Uterus (tissue), 2 donors: ENCODE results near the gene CCDC102B.

Experiments used
- CTCF ChIP-seq, 4 experiments: fragments of 200-600 bp in 2 of 4; fragments of 450-650 bp in 2 of 4; sonication (generic) in 2 of 4; IDR thresholded peaks; one replicate each; pipeline ENCODE4 v1.5.1; 2016 to 2019; ENCODE audit warnings: antibody characterized with exemption in 4 of 4, mild to moderate bottlenecking in 2 of 4, moderate library complexity in 1 of 4
- POLR2A ChIP-seq, 2 donors: fragments of 450-650 bp; IDR thresholded peaks; one replicate each; pipeline ENCODE4 v1.6.1; 2016; ENCODE audit warnings: antibody characterized with exemption in 2 of 2, mild to moderate bottlenecking in 1 of 2, moderate library complexity in 1 of 2

GRCh38 chr18:68841301-68841700 lies 43.4 kb downstream of the CCDC102B start:
- TF ChIP-seq POLR2A (IDR thresholded peaks at IDR 0.05) (no peak), CTCF (IDR thresholded peaks at IDR 0.05) (no peak)
